DMS79 (cell line): ENCODE results near the gene SHMT1.

Experiments
- DNase-seq: peaks from one replicate; lab custom pipeline; 2025; lab: John Stamatoyannopoulos, UW

Gene SHMT1

GRCh38 chr17:18285296-18285695 lies 78.1 kb downstream of the SHMT1 start:
- no peak for DNase-seq

- no peak for DNase-seq
Measured at GRCh38 chr17:18281788-18282187, 81.6 kb downstream of the SHMT1 start.

DNA sequence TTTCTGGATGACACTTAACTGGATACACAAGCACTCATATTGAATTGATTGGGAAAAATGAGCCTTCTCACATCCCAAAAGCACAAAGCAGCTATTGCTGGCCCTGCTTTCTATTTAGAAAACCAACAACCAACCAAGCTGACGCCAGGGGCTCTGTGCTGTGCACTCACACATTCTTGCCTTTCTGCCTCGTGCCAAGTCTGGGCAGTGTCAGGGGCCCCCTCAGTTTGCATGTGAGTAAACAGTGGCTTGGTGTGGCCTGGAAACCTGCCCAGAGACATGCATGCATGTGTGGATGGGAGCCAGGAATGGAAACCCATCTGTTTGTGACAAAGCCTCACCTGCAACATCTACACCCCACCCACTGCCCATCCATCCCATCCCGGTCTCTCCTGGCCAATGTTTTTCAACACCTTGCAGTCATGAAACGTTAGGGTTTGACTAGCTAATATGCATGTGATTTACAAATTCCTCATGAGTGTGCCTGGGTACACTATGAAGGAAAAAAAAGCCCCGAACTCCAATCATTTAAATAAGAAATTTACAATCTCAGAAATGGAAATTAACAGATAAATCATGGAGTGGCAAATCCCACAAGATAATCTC lies 82.5 kb downstream of the SHMT1 start:
- DNase-seq: peak; percentile 58

- DNase-seq: peak; percentile 17
Measured at GRCh38 chr17:18280249-18280648, 83.1 kb downstream of the SHMT1 start.

- DNase-seq: no peak
Measured at GRCh38 chr17:18278867-18279266, 84.5 kb downstream of the SHMT1 start.
